OCI-LY1 (cell line): ENCODE results near the gene SGPL1.
"Not testable (repeated sequence)": the region's sequence is repeated elsewhere in the genome, so short reads cannot be mapped to it uniquely, and the experiment has no call there.

ENCODE experiments used
- H2AFZ ChIP-seq: fragments of 200-600 bp; sonication (generic), shearing (Covaris generic); 2 replicates; pipeline ENCODE4 v1.6.0; 2014; ENCODE audit warnings: antibody characterized with exemption, mild to moderate bottlenecking, low read length
- H3F3A ChIP-seq: fragments of 200-600 bp; sonication (generic), shearing (Covaris generic); 2 replicates; pipeline ENCODE4 v1.6.0; 2014; ENCODE audit warnings: mild to moderate bottlenecking, antibody characterized with exemption, low read length, moderate library complexity; ENCODE audit not compliant: insufficient read depth
- H3K27ac ChIP-seq: fragments of 200-600 bp; sonication (generic); 2 replicates; pipeline ENCODE4 v1.5.1; 2014; ENCODE audit warnings: low read length, mixed run types, mild to moderate bottlenecking, low read depth; ENCODE audit not compliant: poor library complexity, severe bottlenecking
- H3K27me3 ChIP-seq: fragments of 200-600 bp; sonication (generic); 2 replicates; pipeline ENCODE4 v1.6.0; 2014; ENCODE audit warnings: antibody characterized with exemption, mild to moderate bottlenecking, low read length, moderate library complexity; ENCODE audit not compliant: insufficient read depth
- H3K36me3 ChIP-seq: fragments of 200-600 bp; sonication (generic); 2 replicates; pipeline ENCODE4 v1.6.1; 2014; ENCODE audit warnings: mild to moderate bottlenecking, antibody characterized with exemption, low read length, moderate library complexity, mixed read lengths; ENCODE audit not compliant: insufficient read depth
- H3K4me1 ChIP-seq: fragments of 200-600 bp; sonication (generic); 2 replicates; pipeline ENCODE4 v1.5.1; 2014; ENCODE audit warnings: mild to moderate bottlenecking, low read length, moderate library complexity; ENCODE audit not compliant: insufficient read depth, severe bottlenecking
- H3K4me2 ChIP-seq: fragments of 200-600 bp; sonication (generic), shearing (Covaris generic); 2 replicates; pipeline ENCODE4 v1.6.1; 2014; ENCODE audit warnings: low read length
- H3K4me3 ChIP-seq: fragments of 200-600 bp; sonication (generic); 2 replicates; pipeline ENCODE4 v1.5.1; 2014; ENCODE audit warnings: low read length, low read depth, mild to moderate bottlenecking, mixed read lengths; ENCODE audit not compliant: poor library complexity, severe bottlenecking
- H3K79me2 ChIP-seq: fragments of 200-600 bp; shearing (Covaris generic); 2 replicates; pipeline ENCODE4 v1.6.1; 2016; ENCODE audit warnings: mixed run types, low read length, mixed read lengths; ENCODE audit not compliant: insufficient read depth
- H3K9ac ChIP-seq: fragments of 200-600 bp; sonication (generic), shearing (Covaris generic); 2 replicates; pipeline ENCODE4 v1.6.1; 2014; ENCODE audit warnings: mild to moderate bottlenecking, low read length, mixed read lengths
- H3K9me2 ChIP-seq: fragments of 200-600 bp; sonication (generic), shearing (Covaris generic); 2 replicates; pipeline ENCODE4 v1.6.1; 2014; ENCODE audit warnings: low read depth, mild to moderate bottlenecking, low read length, mixed read lengths
- H3K9me3 ChIP-seq: fragments of 200-600 bp; shearing (Covaris generic); 2 replicates; pipeline ENCODE4 v1.6.1; 2014; ENCODE audit warnings: low read length, mixed read lengths
- H4K20me1 ChIP-seq: fragments of 200-600 bp; sonication (generic), shearing (Covaris generic); 2 replicates; pipeline ENCODE4 v1.6.0; 2016; ENCODE audit warnings: mild to moderate bottlenecking, low read length; ENCODE audit not compliant: insufficient read depth
- CTCF ChIP-seq: fragments of 200-600 bp; sonication (generic), shearing (Covaris generic); IDR thresholded peaks from 2 replicates; pipeline ENCODE4 v1.5.1; 2017; ENCODE audit warnings: mild to moderate bottlenecking, antibody characterized with exemption, low read length, moderate library complexity, mixed read lengths
- EZH2 ChIP-seq: fragments of 200-600 bp; sonication (generic), shearing (Covaris generic); IDR thresholded peaks from 2 replicates; pipeline ENCODE4 v1.8.0; 2017; ENCODE audit warnings: borderline replicate concordance, mixed run types, mild to moderate bottlenecking, antibody characterized with exemption, low read length, moderate library complexity, mixed read lengths

Gene SGPL1

GRCh38 chr10:70858759-70859158 lies 43.0 kb downstream of the SGPL1 start:
- H3K9me3 ChIP-seq: no peaks in the 10 kb centered on the region
- TF ChIP-seq CTCF: no peak
- no peak for TF ChIP-seq EZH2
- no peaks in the 10 kb centered on the region for H3K27me3 ChIP-seq
- no peak overlapping the region for H2AFZ ChIP-seq
- H3K36me3 ChIP-seq: peaks cover 11% of the 10 kb centered on the region; the same call in 1 of the 2 replicates
- no peaks in the 10 kb centered on the region for H4K20me1 ChIP-seq
- H3K27ac ChIP-seq: no peak overlapping the region
- H3K4me3 ChIP-seq: no peak overlapping the region
- no peaks in the 10 kb centered on the region for H3K9me2 ChIP-seq
- no peaks in the 10 kb centered on the region for H3K79me2 ChIP-seq
- no peaks in the 10 kb centered on the region for H3K4me1 ChIP-seq
- H3K4me2 ChIP-seq: no peak overlapping the region
- no peak overlapping the region for H3K9ac ChIP-seq
- H3F3A ChIP-seq: no peaks in the 10 kb centered on the region

- not testable (repeated sequence) for H3K4me1 ChIP-seq, H3K9me2 ChIP-seq, H4K20me1 ChIP-seq, H3F3A ChIP-seq, H3K27me3 ChIP-seq, H3K4me2 ChIP-seq, H3K36me3 ChIP-seq, H3K9me3 ChIP-seq, H3K4me3 ChIP-seq, H3K27ac ChIP-seq, H3K79me2 ChIP-seq, H3K9ac ChIP-seq, H2AFZ ChIP-seq
These were observed 45.9 kb downstream of the SGPL1 start for GRCh38 chr10:70861495-70862197.

GRCh38 chr10:70863470-70864160 lies 47.9 kb downstream of the SGPL1 start:
- Histone ChIP-seq H3K27ac (no peak overlapping the region), H3K4me2 (no peak overlapping the region), H3K9ac (no peak overlapping the region), H2AFZ (no peak overlapping the region), H3K27me3 (no peaks in the 10 kb centered on the region), H3K4me1 (peaks cover 3% of the 10 kb centered on the region), H3K79me2 (no peaks in the 10 kb centered on the region), H3K36me3 (peaks cover 6% of the 10 kb centered on the region; the same call in 1 of the 2 replicates), H3K9me2 (no peaks in the 10 kb centered on the region), H3F3A (no peaks in the 10 kb centered on the region), H3K9me3 (no peaks in the 10 kb centered on the region), H3K4me3 (no peak overlapping the region), H4K20me1 (no peaks in the 10 kb centered on the region)
- TF ChIP-seq CTCF: no peak
- no peak for TF ChIP-seq EZH2
